Common myeloid progenitor, CD34-positive (primary cell): ENCODE results near the gene AFF4.
A peak's percentile ranks its signal among the peaks of the same experiment; 100 is the strongest.

Experiments used
- CTCF ChIA-PET: fragments of 350-600 bp; sonication (Branson Sonifier 250); formaldehyde crosslinking; loops from one replicate; lab custom pipeline; 2021; ENCODE audit warnings: antibody characterized with exemption; lab: Charles Lee
- POLR2A ChIA-PET: fragments of 350-600 bp; sonication (Branson Sonifier 250); formaldehyde crosslinking; loops from one replicate; lab custom pipeline; 2021; ENCODE audit warnings: antibody characterized with exemption; lab: Charles Lee
- DNase-seq, 3 donors: peaks; one replicate each; pipeline versions ENCODE4 v3.0.0 to v3.0.0-alpha.2; 2013
- H3K27ac ChIP-seq, 2 experiments: 1 replicate in 1 of 2; 2 replicates in 1 of 2; pipeline ENCODE4 v1.7.0; 2013; ENCODE audit warnings: inconsistent platforms in 2 of 2, low read length in 2 of 2, mild to moderate bottlenecking in 2 of 2, low read depth in 1 of 2, moderate library complexity in 1 of 2; ENCODE audit not compliant: severe bottlenecking in 2 of 2, insufficient read depth in 1 of 2, poor library complexity in 1 of 2
- H3K27me3 ChIP-seq, 5 experiments: replicated peaks in 2 of 5; 1 replicate in 3 of 5; 2 replicates in 2 of 5; pipeline versions ENCODE4 v1.6.1 to v1.7.0; 2013; ENCODE audit warnings: low read length in 4 of 5, mild to moderate bottlenecking in 2 of 5, moderate library complexity in 2 of 5, inconsistent platforms in 1 of 5; ENCODE audit not compliant: insufficient read depth in 5 of 5, control insufficient read depth in 4 of 5
- H3K36me3 ChIP-seq, 4 experiments: 1 replicate in 2 of 4; 2 replicates in 2 of 4; pipeline versions ENCODE4 v1.6.1 to v1.7.0; 2013; ENCODE audit warnings: low read length in 3 of 4, control low read depth in 1 of 4, mild to moderate bottlenecking in 1 of 4; ENCODE audit not compliant: control insufficient read depth in 4 of 4, insufficient read depth in 4 of 4
- H3K4me1 ChIP-seq, 4 experiments: 1 replicate in 3 of 4; 2 replicates in 1 of 4; pipeline versions ENCODE4 v1.6.1 to v1.7.1; 2013; ENCODE audit warnings: low read length in 3 of 4, mild to moderate bottlenecking in 3 of 4, control low read depth in 1 of 4, inconsistent platforms in 1 of 4, moderate library complexity in 1 of 4; ENCODE audit not compliant: control insufficient read depth in 4 of 4, insufficient read depth in 4 of 4; ENCODE audit errors: control extremely low read depth in 1 of 4
- H3K4me3 ChIP-seq, 7 experiments: 1 replicate in 4 of 7; 2 replicates in 3 of 7; pipeline versions ENCODE4 v1.5.1 to v1.7.0; 2013; ENCODE audit warnings: mild to moderate bottlenecking in 7 of 7, low read length in 6 of 7, moderate library complexity in 6 of 7, inconsistent platforms in 2 of 7, low read depth in 2 of 7, control low read depth in 1 of 7; ENCODE audit not compliant: insufficient read depth in 4 of 7, control insufficient read depth in 1 of 7; ENCODE audit errors: extremely low read depth in 1 of 7
- H3K9me3 ChIP-seq, 5 experiments: 1 replicate in 4 of 5; 2 replicates in 1 of 5; pipeline versions ENCODE4 v1.6.1 to v1.7.1; 2013; ENCODE audit warnings: low read length in 4 of 5, mild to moderate bottlenecking in 2 of 5, inconsistent platforms in 1 of 5, low read depth in 1 of 5, moderate library complexity in 1 of 5; ENCODE audit not compliant: control insufficient read depth in 4 of 5, insufficient read depth in 2 of 5; ENCODE audit errors: control extremely low read depth in 1 of 5
- WGBS: methylation state at CpG from one replicate; pipeline ENCODE4 v1.1.5; 2013; ENCODE audit not compliant: insufficient coverage; 5-methylcytosine and 5-hydroxymethylcytosine counted together

Gene AFF4

DNA sequence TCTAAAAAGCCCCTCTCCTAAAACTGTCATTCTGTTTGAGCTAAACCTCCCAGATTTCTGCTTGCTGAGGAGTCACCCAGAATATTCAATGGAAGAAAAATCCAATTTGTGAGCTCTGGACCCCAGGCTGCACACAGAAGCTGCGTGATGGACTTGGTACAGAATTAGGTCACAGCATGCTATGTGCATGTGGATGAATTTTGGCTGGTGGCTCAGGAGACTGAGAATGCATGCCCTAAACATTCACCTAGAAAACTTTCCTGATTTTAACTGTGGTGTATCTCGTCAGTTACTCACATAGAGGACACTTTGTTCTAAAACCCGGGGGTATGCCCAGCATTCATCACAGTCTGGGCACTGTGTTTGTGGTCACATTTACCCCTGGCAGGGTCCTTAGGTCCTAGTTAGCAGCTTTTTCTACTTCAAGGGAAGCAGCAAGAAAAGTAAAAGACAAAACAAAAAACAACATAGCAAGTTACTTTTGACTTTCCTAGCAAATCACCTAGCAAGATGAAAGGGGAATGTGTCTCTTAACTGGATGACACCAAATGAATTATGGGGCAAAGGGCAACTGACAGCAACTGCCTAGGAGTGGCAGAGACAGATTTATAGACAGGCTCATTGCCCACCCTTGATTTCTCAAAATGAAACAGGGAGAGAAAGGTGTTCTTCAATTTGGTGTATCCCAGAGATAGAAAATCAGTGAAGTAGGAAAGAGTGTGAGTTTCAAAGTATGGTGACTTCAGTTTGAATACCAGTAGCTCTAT, 124.7 kb downstream of the AFF4 start:
- H3K27ac ChIP-seq, result no peak overlapping the region
- ChIA-PET POLR2A (no interaction called here), CTCF (interaction anchor here (0.7 to 2.5 kb wide), 3 partner anchors 11 to 34 kb away, joined by 3 to 8 read pairs (median 3); no protein-coding TSS in a partner anchor)
- WGBS, result 100% methylated on average over 3 of the region's 3 CpGs
- H3K27me3 ChIP-seq, result peaks cover 0 to 3% (median 0%) of the 10 kb centered on the region in 5 experiments
- no peak for DNase-seq
- H3K4me1 ChIP-seq, result peaks cover 0 to 15% (median 4%) of the 10 kb centered on the region in 4 experiments
- no peaks in the 10 kb centered on the region for H3K36me3 ChIP-seq
- no peak overlapping the region for H3K4me3 ChIP-seq
- no peaks in the 10 kb centered on the region for H3K9me3 ChIP-seq

DNA sequence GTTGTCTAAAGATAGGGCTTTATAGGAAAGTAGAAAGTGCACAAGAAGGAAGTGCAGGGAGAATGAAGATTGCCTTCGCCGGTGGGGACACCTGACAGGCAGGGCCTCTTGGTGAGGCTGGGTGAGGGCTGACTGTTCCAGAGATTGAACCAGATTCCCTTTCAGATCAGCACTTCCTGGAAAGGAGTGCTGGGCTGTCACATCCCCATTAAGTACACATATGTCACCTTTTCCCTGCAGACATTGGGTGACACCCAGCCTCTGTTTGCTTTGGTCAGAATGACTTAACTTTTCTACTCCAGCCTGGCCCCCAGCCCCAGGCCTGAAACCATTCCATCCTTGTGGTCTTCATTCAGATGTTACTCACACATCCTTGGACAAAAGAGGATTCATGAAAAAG, 125.6 kb downstream of the AFF4 start:
- Histone ChIP-seq H3K4me1 (peaks cover 0 to 15% (median 4%) of the 10 kb centered on the region in 4 experiments), H3K27me3 (peaks cover 0 to 6% (median 0%) of the 10 kb centered on the region in 5 experiments), H3K4me3 (no peak overlapping the region), H3K36me3 (no peaks in the 10 kb centered on the region), H3K27ac (no peak overlapping the region), H3K9me3 (no peaks in the 10 kb centered on the region)
- DNase-seq, result no peak
- 70% methylated on average over 2 of the region's 2 CpGs for WGBS
- CTCF ChIA-PET, result interaction anchor here (0.7 to 2.5 kb wide), 2 partner anchors 12 to 35 kb away, joined by 3 to 8 read pairs; no protein-coding TSS in a partner anchor
- POLR2A ChIA-PET, result no interaction called here

DNA sequence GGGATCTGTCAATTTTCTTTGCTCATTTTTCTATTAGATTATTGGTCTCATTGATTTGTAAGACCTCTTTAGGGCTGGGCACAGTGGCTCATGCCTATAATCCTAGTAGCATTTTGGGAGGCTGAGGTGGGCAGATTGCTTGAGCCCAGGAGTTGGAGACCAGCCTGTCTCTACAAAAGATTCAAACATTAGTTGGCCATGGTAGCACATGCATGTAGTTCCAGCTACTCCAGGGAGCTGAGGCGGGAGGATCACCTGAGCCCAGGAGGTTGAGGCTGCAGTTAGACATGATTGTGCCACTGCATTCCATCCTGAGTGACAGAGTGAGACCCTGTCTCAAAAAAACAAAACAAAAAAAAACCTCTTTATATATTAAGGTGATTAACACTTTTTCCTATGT, 126.6 kb downstream of the AFF4 start:
- no peak for DNase-seq
- ChIA-PET POLR2A (no interaction called here), CTCF (interaction anchor here (2.4 to 2.5 kb wide), 2 partner anchors 13 to 18 kb away, joined by 6 to 8 read pairs; no protein-coding TSS in a partner anchor)
- no peaks in the 10 kb centered on the region for H3K36me3 ChIP-seq
- no peak overlapping the region for H3K27ac ChIP-seq
- H3K4me3 ChIP-seq, result no peak overlapping the region
- H3K27me3 ChIP-seq, result peaks cover 0 to 6% (median under 1%) of the 10 kb centered on the region in 5 experiments
- no peaks in the 10 kb centered on the region for H3K9me3 ChIP-seq
- 100% methylated on average over 1 of the region's 1 CpG for WGBS
- peaks cover 0 to 15% (median 4%) of the 10 kb centered on the region in 4 experiments for H3K4me1 ChIP-seq

DNA sequence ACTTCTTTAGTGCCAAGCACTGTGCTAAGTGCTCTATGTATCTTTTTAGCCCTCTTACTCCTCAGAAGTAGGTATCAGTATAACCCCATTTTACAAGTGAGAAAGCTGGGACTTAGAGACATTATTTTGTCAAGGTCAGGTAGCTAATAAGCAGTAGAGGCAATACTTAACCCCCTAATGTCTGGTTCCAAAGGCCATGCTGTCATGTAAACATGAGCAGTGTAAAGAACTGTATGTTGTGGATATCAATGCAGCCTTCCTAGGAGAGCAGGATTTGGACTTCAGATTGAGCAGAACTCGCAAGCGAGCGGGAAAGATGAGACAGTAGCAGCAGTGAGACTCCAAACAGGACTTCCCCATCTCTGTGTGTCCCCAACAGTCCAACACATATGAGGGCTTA, 129.4 kb downstream of the AFF4 start:
- H3K4me3 ChIP-seq, result no peak overlapping the region
- peaks cover 0 to 22% (median 18%) of the 10 kb centered on the region in 5 experiments for H3K27me3 ChIP-seq
- POLR2A ChIA-PET, result interaction anchor here (1.6 kb wide), 1 partner anchor 30 kb away, joined by 3 read pairs; no protein-coding TSS in a partner anchor
- no peaks in the 10 kb centered on the region for H3K36me3 ChIP-seq
- CTCF ChIA-PET, result interaction anchor here (1.0 to 1.8 kb wide), 5 partner anchors 13 to 49 kb away, joined by 3 to 5 read pairs (median 4); partner anchors contain the start of genes GDF9 and UQCRQ
- 94% methylated on average over 3 of the region's 3 CpGs for WGBS
- peaks cover 0 to 13% (median 11%) of the 10 kb centered on the region in 4 experiments for H3K4me1 ChIP-seq
- no peak for DNase-seq
- no peaks in the 10 kb centered on the region for H3K9me3 ChIP-seq
- no peak overlapping the region for H3K27ac ChIP-seq

DNA sequence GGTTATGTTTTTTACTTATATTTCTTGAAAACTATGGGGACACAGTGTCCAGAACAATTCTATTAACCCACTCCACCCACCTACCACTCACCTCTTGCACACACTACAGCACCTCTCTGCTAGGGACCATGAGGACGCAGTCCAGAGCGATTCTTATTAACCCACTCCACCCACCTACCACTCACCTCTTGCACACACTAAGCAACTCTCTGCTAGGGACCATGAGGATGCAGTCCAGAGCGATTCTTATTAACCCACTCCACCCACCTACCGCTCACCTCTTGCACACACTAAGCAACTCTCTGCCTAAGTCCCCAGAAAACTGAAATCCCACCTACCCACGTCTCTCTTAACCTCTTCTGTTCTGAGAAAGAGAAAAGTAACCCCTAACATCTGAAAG, 130.8 kb downstream of the AFF4 start:
- WGBS, result 90% methylated on average over 5 of the region's 5 CpGs
- DNase-seq, result no peak
- CTCF ChIA-PET, result interaction anchor here (1.2 to 1.4 kb wide), 2 partner anchors 14 to 65 kb away, joined by 3 to 4 read pairs; no protein-coding TSS in a partner anchor
- POLR2A ChIA-PET, result no interaction called here
- Histone ChIP-seq H3K36me3 (no peaks in the 10 kb centered on the region), H3K27me3 (peaks cover 0 to 36% (median 29%) of the 10 kb centered on the region in 5 experiments), H3K9me3 (no peaks in the 10 kb centered on the region), H3K27ac (no peak overlapping the region), H3K4me3 (no peak overlapping the region), H3K4me1 (peaks cover 0 to 14% (median 12%) of the 10 kb centered on the region in 4 experiments)

DNA sequence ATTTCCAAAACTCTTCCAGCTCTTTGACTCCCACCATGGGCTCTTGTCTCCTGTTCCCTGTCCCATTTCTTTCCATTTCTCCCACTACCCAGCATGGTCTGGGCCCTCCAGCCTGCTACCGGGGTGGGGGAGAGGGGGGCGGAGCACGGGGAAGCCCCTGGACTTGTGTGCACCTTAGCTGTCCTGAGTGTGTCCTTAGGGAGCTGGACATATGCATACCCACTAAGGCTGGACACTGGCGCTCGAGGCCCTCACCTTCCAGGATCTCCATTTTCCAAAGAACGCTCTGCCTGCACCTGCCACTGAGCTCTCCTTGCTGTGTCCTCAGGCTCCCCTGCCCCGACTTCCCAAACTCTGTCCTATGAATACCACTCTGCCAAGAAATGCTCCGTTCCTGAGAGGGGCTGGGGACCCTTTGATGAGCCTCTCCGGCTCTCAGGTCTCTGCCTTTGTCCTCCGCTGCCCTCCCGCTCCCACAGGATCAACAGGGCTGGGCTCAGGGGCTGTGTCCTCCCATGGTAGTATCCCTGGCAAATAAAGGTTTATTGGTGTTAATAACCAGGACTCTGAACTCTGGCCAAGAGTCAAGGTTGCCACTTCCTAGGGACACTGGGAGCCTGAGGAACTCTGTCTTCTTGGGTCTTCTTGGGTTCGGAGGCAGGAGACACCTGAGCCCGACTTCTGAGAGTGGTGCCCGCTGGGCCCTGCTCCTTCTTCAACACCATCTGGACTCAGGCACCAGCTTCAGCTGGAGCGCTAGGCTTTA, 132.2 kb downstream of the AFF4 start:
- peaks cover 0 to 14% (median 12%) of the 10 kb centered on the region in 4 experiments for H3K4me1 ChIP-seq
- H3K27ac ChIP-seq, result no peak overlapping the region
- ChIA-PET POLR2A (no interaction called here), CTCF (interaction anchor here (0.9 to 7.8 kb wide), 11 partner anchors 8 to 63 kb away, joined by 3 to 86 read pairs (median 4); partner anchors contain the start of genes GDF9 and UQCRQ)
- peak overlapping the region in 3 of 7 experiments; percentile 20 to 76 (median 72) for H3K4me3 ChIP-seq
- WGBS, result 97% methylated on average over 11 of the region's 15 CpGs
- DNase-seq, result no peak
- H3K27me3 ChIP-seq, result peaks cover 0 to 47% (median 32%) of the 10 kb centered on the region in 5 experiments
- H3K9me3 ChIP-seq, result no peaks in the 10 kb centered on the region
- H3K36me3 ChIP-seq, result no peaks in the 10 kb centered on the region
